H1 (cell line): ENCODE results near the gene SMLR1. TPM values are rescaled to one million over a fixed set of nuclear protein-coding genes. Genes with fewer than 3 reads are reported as not detected.

Experiments used
- CTCF ChIA-PET: fragments of 300-600 bp; sonication (Branson Sonifier 250); formaldehyde crosslinking; loops from one replicate; lab custom pipeline; 2021; ENCODE audit not compliant: partially characterized antibody; lab: Charles Lee
- POLR2A ChIA-PET: fragments of 300-600 bp; sonication (Branson Sonifier 250); formaldehyde crosslinking; loops from one replicate; lab custom pipeline; 2021; ENCODE audit warnings: inconsistent platforms; ENCODE audit not compliant: partially characterized antibody; lab: Charles Lee
- DNase-seq, 2 experiments: peaks; one replicate each; pipeline versions ENCODE4 v3.0.0 to v3.0.0-alpha.2; 2010 to 2022; ENCODE audit warnings: low spot score in 2 of 2, low read depth in 1 of 2, mixed read lengths in 1 of 2
- FAIRE-seq: peaks from 2 replicates; lab custom pipeline; 2011; peaks lifted over from hg19 to GRCh38; lab: Jason Lieb, UNC
- H2AFZ ChIP-seq: 2 replicates; pipeline ENCODE4 v1.8.1; 2012; ENCODE audit warnings: low read length, inconsistent platforms
- H2AK5ac ChIP-seq: 2 replicates; pipeline ENCODE4 v1.6.1; 2013; ENCODE audit warnings: low read depth, low read length
- H2BK120ac ChIP-seq: replicated peaks from 2 replicates; pipeline ENCODE3; 2013; ENCODE audit warnings: low read depth, low read length, inconsistent platforms
- H2BK12ac ChIP-seq: 2 replicates; pipeline ENCODE4 v1.6.1; 2013; ENCODE audit warnings: low read depth, low read length
- H2BK15ac ChIP-seq: 2 replicates; pipeline ENCODE4 v1.6.1; 2013; ENCODE audit warnings: low read length
- H2BK20ac ChIP-seq: 2 replicates; pipeline ENCODE4 v1.6.1; 2013; ENCODE audit warnings: low read length
- H2BK5ac ChIP-seq: 2 replicates; pipeline ENCODE4 v1.6.1; 2013; ENCODE audit warnings: low read depth, low read length
- H3K14ac ChIP-seq: 2 replicates; pipeline ENCODE4 v1.6.1; 2013; ENCODE audit warnings: inconsistent platforms; ENCODE audit not compliant: insufficient read length
- H3K18ac ChIP-seq: 2 replicates; pipeline ENCODE4 v1.6.1; 2013; ENCODE audit warnings: low read length; ENCODE audit errors: extremely low read depth
- H3K23ac ChIP-seq: 2 replicates; pipeline ENCODE4 v1.6.1; 2013; ENCODE audit warnings: inconsistent platforms; ENCODE audit not compliant: insufficient read length
- H3K23me2 ChIP-seq: 2 replicates; pipeline ENCODE4 v1.6.1; 2013; ENCODE audit warnings: low read depth, low read length
- H3K27ac ChIP-seq: 2 replicates; pipeline ENCODE4 v1.6.1; 2011; ENCODE audit warnings: low read depth, low read length, inconsistent platforms
- H3K27me3 ChIP-seq, 4 experiments: replicated peaks in 1 of 4; 1 replicate in 1 of 4; 2 replicates in 3 of 4; pipeline versions ENCODE4 v1.6.1 to v1.8.1; 2011 to 2013; ENCODE audit warnings: low read length in 3 of 4, mild to moderate bottlenecking in 3 of 4, inconsistent platforms in 2 of 4, mixed read lengths in 2 of 4, moderate library complexity in 1 of 4; ENCODE audit not compliant: control insufficient read depth in 3 of 4, insufficient read depth in 3 of 4; ENCODE audit errors: extremely low read depth in 1 of 4
- H3K36me3 ChIP-seq, 4 experiments: 2 replicates each; pipeline versions ENCODE4 v1.6.1 to v1.8.1; 2011 to 2013; ENCODE audit warnings: mild to moderate bottlenecking in 4 of 4, low read length in 3 of 4, moderate library complexity in 2 of 4, control low read depth in 1 of 4, inconsistent platforms in 1 of 4; ENCODE audit not compliant: insufficient read depth in 4 of 4, control insufficient read depth in 2 of 4
- H3K4ac ChIP-seq: replicated peaks from 2 replicates; pipeline ENCODE3; 2013; ENCODE audit warnings: low read length, low read depth, mixed read lengths, inconsistent platforms; ENCODE audit not compliant: insufficient read length
- H3K4me1 ChIP-seq, 4 experiments: replicated peaks in 1 of 4; 1 replicate in 1 of 4; 2 replicates in 3 of 4; pipeline versions ENCODE4 v1.6.1 to v1.8.1; 2011 to 2013; ENCODE audit warnings: low read length in 3 of 4, inconsistent platforms in 2 of 4, mixed read lengths in 1 of 4; ENCODE audit not compliant: insufficient read depth in 4 of 4, control insufficient read depth in 3 of 4
- H3K4me2 ChIP-seq, 2 experiments: 2 replicates each; pipeline versions ENCODE4 v1.6.1 to v1.8.1; 2011 to 2013; ENCODE audit warnings: low read depth in 2 of 2, low read length in 2 of 2, control low read depth in 1 of 2, inconsistent platforms in 1 of 2, mild to moderate bottlenecking in 1 of 2; ENCODE audit not compliant: insufficient read depth in 1 of 2
- H3K4me3 ChIP-seq, 4 experiments: fragments of 200-600, 300-600 bp in 1 of 4; sonication (generic), shearing (Covaris generic), sonication (Bioruptor Twin) in 1 of 4; 2 replicates each; pipeline versions ENCODE4 v1.5.1 to v1.8.1; 2011 to 2016; ENCODE audit warnings: low read length in 4 of 4, low read depth in 3 of 4, control low read depth in 2 of 4, inconsistent platforms in 2 of 4, mild to moderate bottlenecking in 2 of 4, mixed read lengths in 1 of 4, moderate library complexity in 1 of 4; ENCODE audit not compliant: insufficient read depth in 2 of 4; ENCODE audit errors: extremely low read depth in 1 of 4
- H3K56ac ChIP-seq: replicated peaks from 2 replicates; pipeline ENCODE3; 2013; ENCODE audit warnings: low read depth, mild to moderate bottlenecking, mixed read lengths, low read length, inconsistent platforms; ENCODE audit not compliant: insufficient read length
- H3K79me1 ChIP-seq: 2 replicates; pipeline ENCODE4 v1.6.1; 2013; ENCODE audit warnings: low read depth, low read length, control low read depth
- H3K79me2 ChIP-seq, 2 experiments: 2 replicates each; pipeline versions ENCODE4 v1.6.1 to v1.8.1; 2012 to 2013; ENCODE audit warnings: low read length in 2 of 2, mild to moderate bottlenecking in 2 of 2, inconsistent platforms in 1 of 2; ENCODE audit not compliant: insufficient read depth in 2 of 2, control insufficient read depth in 1 of 2
- H3K9ac ChIP-seq, 4 experiments: replicated peaks in 1 of 4; 1 replicate in 1 of 4; 2 replicates in 3 of 4; pipeline versions ENCODE4 v1.6.1 to v1.8.1; 2011 to 2013; ENCODE audit warnings: low read depth in 3 of 4, low read length in 3 of 4, control low read depth in 2 of 4, mild to moderate bottlenecking in 2 of 4, moderate library complexity in 2 of 4, inconsistent platforms in 1 of 4; ENCODE audit errors: extremely low read depth in 1 of 4
- H3K9me3 ChIP-seq, 2 experiments: 2 replicates each; pipeline versions ENCODE4 v1.6.1 to v1.8.1; 2012 to 2013; ENCODE audit warnings: mild to moderate bottlenecking in 2 of 2, moderate library complexity in 2 of 2, control low read depth in 1 of 2, inconsistent platforms in 1 of 2, low read depth in 1 of 2, low read length in 1 of 2, mixed read lengths in 1 of 2; ENCODE audit not compliant: insufficient read depth in 2 of 2
- H4K20me1 ChIP-seq, 2 experiments: replicated peaks in 1 of 2; 2 replicates each; pipeline versions ENCODE3 to v1.8.1; 2011 to 2013; ENCODE audit warnings: inconsistent platforms in 2 of 2, low read length in 2 of 2, mild to moderate bottlenecking in 1 of 2; ENCODE audit not compliant: insufficient read depth in 2 of 2, control insufficient read depth in 1 of 2
- H4K5ac ChIP-seq: 2 replicates; pipeline ENCODE4 v1.6.1; 2013; ENCODE audit warnings: low read length, low read depth, mixed read lengths, inconsistent platforms; ENCODE audit not compliant: insufficient read length
- H4K8ac ChIP-seq: 2 replicates; pipeline ENCODE4 v1.8.0; 2013; ENCODE audit warnings: mild to moderate bottlenecking, moderate library complexity, low read length, inconsistent platforms; ENCODE audit not compliant: insufficient read depth; ENCODE audit errors: extremely low read depth
- H4K91ac ChIP-seq: replicated peaks from 2 replicates; pipeline ENCODE3; 2013; ENCODE audit warnings: low read length, mixed read lengths, inconsistent platforms; ENCODE audit not compliant: insufficient read length
- CHD1 ChIP-seq: IDR thresholded peaks from 2 replicates; pipeline ENCODE4 v1.6.1; 2012; ENCODE audit warnings: low read depth, low read length, improper control_type of control experiment
- KDM1A ChIP-seq: fragments of 200-600, 300-600 bp; sonication (generic); IDR thresholded peaks from 2 replicates; pipeline ENCODE4 v1.7.1; 2016; ENCODE audit warnings: mild to moderate bottlenecking, low read length, borderline replicate concordance
- NANOG ChIP-seq: IDR thresholded peaks from 2 replicates; pipeline ENCODE4 v1.6.1; 2011; ENCODE audit warnings: low read length, low read depth, mild to moderate bottlenecking, inconsistent platforms; ENCODE audit not compliant: insufficient read depth, poor library complexity, severe bottlenecking
- POLR2AphosphoS5 ChIP-seq: IDR thresholded peaks from 2 replicates; pipeline ENCODE4 v1.6.1; 2011; ENCODE audit warnings: low read depth, low read length
- TBP ChIP-seq: IDR thresholded peaks from 2 replicates; pipeline ENCODE4 v1.6.1; 2011; ENCODE audit warnings: low read depth, low read length, improper control_type of control experiment
- WGBS, 2 experiments: shearing (Covaris generic) in 1 of 2; methylation state at CpG; one replicate each; pipeline versions ENCODE4 v1.1.6 to v1.1.7; 2013 to 2015; ENCODE audit warnings: low lambda C conversion rate in 2 of 2, mixed read lengths in 2 of 2, inconsistent platforms in 1 of 2, low coverage in 1 of 2, missing lambda C conversion rate in 1 of 2; ENCODE audit not compliant: insufficient replicate concordance in 2 of 2, insufficient coverage in 1 of 2, insufficient read length in 1 of 2; ENCODE audit errors: extremely low coverage in 1 of 2, missing lambda C conversion rate in 1 of 2; 5-methylcytosine and 5-hydroxymethylcytosine counted together
- polyA plus RNA-seq, 7 experiments: library from polyadenylated mRNA; depleted of rRNA in 3 of 7; stranded (reverse) in 5 of 7; unstranded in 2 of 7; fragments of >200 nt in 5 of 7; fragments of 200-250 nt in 2 of 7; gene quantifications; 1 replicate in 5 of 7; 2 replicates in 1 of 7; 4 replicates in 1 of 7; pipeline versions ENCODE4 v1.2.1 to v1.2.3, GENCODE V29; 2011 to 2013; ENCODE audit warnings: missing spikeins in 2 of 7, mixed read lengths in 2 of 7
- total RNA-seq: library from RNA; stranded (reverse); fragmentation: NEBNext Ultra II Directional; extraction: Animal tissue kit (Norgen Biotek cat#: 25700); gene quantifications from 2 replicates; pipeline ENCODE4 v1.2.1, GENCODE V29; 2021

The SMLR1 gene
- total and polyA plus RNA-seq, 2 of the 8 experiments (the other 6 are each of a cell fraction or from before 2014, with no cell fraction given) = not detected

GRCh38 chr6:130794738-130795137 is 32.5 kb upstream of the SMLR1 start:
- Histone ChIP-seq H3K4me3 (no peak overlapping the region), H3K4me1 (peaks cover 0 to 6% (median 3%) of the 10 kb centered on the region in 4 experiments; a peak in 2 of 7 replicates), H2BK5ac (no peak overlapping the region), H3K23ac (no peak overlapping the region), H2AFZ (no peak overlapping the region), H2AK5ac (no peak overlapping the region), H3K79me1 (no peaks in the 10 kb centered on the region), H2BK12ac (no peak overlapping the region; the same call in 1 of the 2 replicates), H3K79me2 (no peaks in the 10 kb centered on the region), H3K9me3 (no peaks in the 10 kb centered on the region; a peak in 1 of 4 replicates), H3K14ac (no peak overlapping the region), H4K5ac (no peak overlapping the region), H2BK120ac (no peak overlapping the region), H3K27ac (no peak overlapping the region), H4K91ac (no peak overlapping the region), H3K36me3 (no peaks in the 10 kb centered on the region), H4K20me1 (no peaks in the 10 kb centered on the region), H3K56ac (no peak overlapping the region), H3K9ac (no peak overlapping the region), H2BK20ac (no peak overlapping the region), H3K4me2 (no peak overlapping the region), H3K4ac (no peak overlapping the region), H3K18ac (no peak overlapping the region), H2BK15ac (no peak overlapping the region), H3K23me2 (no peaks in the 10 kb centered on the region), H4K8ac (no peak overlapping the region), H3K27me3 (peaks cover 0 to 1% (median 0%) of the 10 kb centered on the region in 4 experiments; a peak in 1 of 7 replicates)
- ChIA-PET CTCF (interaction anchor here (0.6 kb wide), 1 partner anchor 819 kb away, joined by 3 read pairs; no protein-coding TSS in a partner anchor), POLR2A (no interaction called here)
- FAIRE-seq (no peak), DNase-seq (no peak)
- no peak for TF ChIP-seq CHD1
- TF ChIP-seq TBP = no peak
- no peak for TF ChIP-seq KDM1A
- no peak for TF ChIP-seq POLR2AphosphoS5
- TF ChIP-seq NANOG = no peak
- 87% methylated on average over 3 of the region's 3 CpGs; no CpG with 5 or more reads in 1 of the 2 experiments for WGBS, 2 experiments
